ENCODE results near the gene SLC5A10. TPM values are rescaled to one million over a fixed set of nuclear protein-coding genes. Genes with fewer than 3 reads are reported as not detected.

SLC5A10 gene
- total RNA-seq, 6 experiments from 2014 or later, result 0.07 to 0.14 TPM; not detected in 4

- Histone ChIP-seq H3K4me1 (peaks cover 0 to 51% (median 13%) of the 10 kb centered on the region in 4 donors), H3K9me3 (no peaks in the 10 kb centered on the region), H3K36me3 (peaks cover 0 to 6% (median 0%) of the 10 kb centered on the region in 4 donors), H3K4me3 (no peak overlapping the region), H3K27ac (peak overlapping the region; percentile 43 to 81 (median 56)), H3K27me3 (no peaks in the 10 kb centered on the region)
- ATAC-seq, result peak; percentile 80 to 85 (median 83)
- WGBS (ENCODE audit: insufficient coverage, low coverage, low lambda C conversion rate, missing lambda C conversion rate), result 20% methylated on average over 1 of the region's 9 CpGs
- no peak for TF ChIP-seq POLR2A (IDR thresholded peaks at IDR 0.05)
- intact Hi-C loops (cut with DNase I), result no loop called here
- DNase-seq, result peak; percentile 89 to 96 (median 93)
Observed at GRCh38 chr17:18988546-18989173, 36.7 kb downstream of the SLC5A10 start.

DNA sequence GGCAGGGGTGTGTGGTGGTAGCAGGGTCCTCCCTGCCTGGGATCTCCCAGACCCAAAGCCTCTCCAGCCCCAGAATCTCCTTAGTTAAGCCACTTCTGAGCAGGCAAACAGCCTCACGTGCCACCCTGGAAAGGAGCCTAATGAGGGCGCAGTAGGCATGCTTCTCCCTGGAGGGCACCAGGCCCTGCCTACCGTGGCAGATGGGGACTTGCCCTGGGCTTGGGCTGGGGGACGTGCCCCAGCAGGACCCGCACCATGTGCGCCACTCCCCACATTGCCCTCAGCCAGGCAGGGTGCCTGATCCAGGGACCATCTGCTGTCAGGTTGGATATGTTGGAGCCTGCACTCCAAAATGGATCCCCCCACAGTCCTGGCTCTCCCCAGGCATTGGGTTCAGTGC is 38.4 kb downstream of the SLC5A10 start:
- DNase-seq (no peak), ATAC-seq (no peak)
- intact Hi-C loops (cut with DNase I), result no loop called here
- no peaks in the 10 kb centered on the region for H3K27me3 ChIP-seq
- H3K27ac ChIP-seq, result no peak overlapping the region
- no peaks in the 10 kb centered on the region for H3K36me3 ChIP-seq
- 80% methylated on average over 2 of the region's 6 CpGs for WGBS (ENCODE audit: insufficient coverage, low coverage, low lambda C conversion rate, missing lambda C conversion rate)
- TF ChIP-seq CTCF (IDR thresholded peaks at IDR 0.05) (no peak), POLR2A (IDR thresholded peaks at IDR 0.05) (no peak)
- no peak overlapping the region for H3K4me3 ChIP-seq
- peaks cover 0 to 51% (median 13%) of the 10 kb centered on the region in 4 donors for H3K4me1 ChIP-seq
- H3K9me3 ChIP-seq, result no peaks in the 10 kb centered on the region

DNA sequence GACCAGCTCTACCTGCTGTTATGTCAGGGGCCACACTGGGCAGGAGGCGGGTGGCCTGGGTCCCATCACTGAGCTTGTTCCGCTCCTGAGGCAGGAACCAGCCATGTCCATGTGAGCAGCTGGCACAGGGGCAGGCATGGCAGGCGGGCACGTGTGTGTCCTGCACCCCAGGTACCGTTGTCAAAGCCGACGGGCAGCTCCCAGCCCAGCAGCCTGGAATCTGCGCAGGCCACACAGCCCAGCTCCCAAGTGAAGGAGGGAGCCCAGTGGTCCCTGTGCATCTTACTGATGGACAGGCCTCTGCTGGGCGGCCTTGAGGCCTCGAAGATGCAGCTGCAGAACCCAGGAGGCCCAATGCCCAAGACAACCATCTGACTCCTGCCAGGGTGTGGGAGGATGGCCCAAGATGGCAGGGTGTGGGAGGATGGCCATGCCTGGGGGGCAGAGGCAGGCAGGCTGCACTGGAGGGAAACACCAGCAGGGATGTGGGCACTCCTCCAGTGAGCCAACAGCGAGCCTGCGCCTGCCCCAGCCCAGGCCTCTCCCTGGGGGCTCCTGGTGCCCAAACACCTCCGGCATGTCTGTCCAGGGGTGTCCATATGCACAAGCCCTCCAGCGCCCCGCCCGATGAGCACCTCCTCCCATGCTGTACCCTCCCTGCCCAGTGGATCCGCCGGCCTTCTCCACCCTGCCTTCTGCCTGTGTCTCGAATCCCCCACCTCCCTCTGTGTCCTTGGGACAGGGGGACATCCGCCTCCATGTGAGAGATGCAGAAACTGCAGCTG is 39.8 kb downstream of the SLC5A10 start:
- Histone ChIP-seq H3K4me3 (no peak overlapping the region), H3K36me3 (no peaks in the 10 kb centered on the region), H3K9me3 (no peaks in the 10 kb centered on the region), H3K27ac (no peak overlapping the region), H3K4me1 (peaks cover 0 to 41% (median 15%) of the 10 kb centered on the region in 4 donors), H3K27me3 (no peaks in the 10 kb centered on the region)
- intact Hi-C loops (cut with DNase I), result no loop called here
- no peak for DNase-seq
- TF ChIP-seq CTCF (IDR thresholded peaks at IDR 0.05) (no peak), POLR2A (IDR thresholded peaks at IDR 0.05) (no peak)
- WGBS (ENCODE audit: insufficient coverage, low coverage, low lambda C conversion rate, missing lambda C conversion rate), result 94% methylated on average over 9 of the region's 20 CpGs
- ATAC-seq, result no peak

- H3K9me3 ChIP-seq, result no peaks in the 10 kb centered on the region
- ATAC-seq (no peak), DNase-seq (no peak)
- intact Hi-C loops (cut with DNase I), result no loop called here
- peaks cover 0 to 32% (median 13%) of the 10 kb centered on the region in 4 donors for H3K4me1 ChIP-seq
- H3K27me3 ChIP-seq, result no peaks in the 10 kb centered on the region
- H3K4me3 ChIP-seq, result no peak overlapping the region
- no peaks in the 10 kb centered on the region for H3K36me3 ChIP-seq
- WGBS (ENCODE audit: insufficient coverage, low coverage, low lambda C conversion rate, missing lambda C conversion rate), result no CpG with 5 or more reads among the region's 22 CpGs
- no peak overlapping the region for H3K27ac ChIP-seq
- TF ChIP-seq CTCF (IDR thresholded peaks at IDR 0.05), result no peak
- no peak for TF ChIP-seq POLR2A (IDR thresholded peaks at IDR 0.05)
Observed at GRCh38 chr17:18992454-18993130, 40.6 kb downstream of the SLC5A10 start.
